Keratinocyte (primary cell): ENCODE results near the gene TOX2. TPM values are rescaled to one million over a fixed set of nuclear protein-coding genes. Genes with fewer than 3 reads are reported as not detected.

Experiments used
- DNase-seq: peaks from one replicate; pipeline ENCODE4 v3.0.0-alpha.2; 2011; ENCODE audit warnings: low read depth, missing footprints, low spot score
- FAIRE-seq: peaks from 2 replicates; lab custom pipeline; 2011; peaks lifted over from hg19 to GRCh38; lab: Jason Lieb, UNC
- H2AFZ ChIP-seq: 2 replicates; pipeline ENCODE4 v1.6.0; 2012; ENCODE audit warnings: low read length, control low read depth, inconsistent platforms; ENCODE audit not compliant: control insufficient read depth
- H3K27ac ChIP-seq: 2 replicates; pipeline ENCODE4 v1.5.1; 2011; ENCODE audit warnings: low read length; ENCODE audit not compliant: control insufficient read depth, insufficient read depth
- H3K27me3 ChIP-seq: 3 replicates; pipeline ENCODE4 v1.6.0; 2011; ENCODE audit warnings: low read length; ENCODE audit not compliant: control insufficient read depth, insufficient read depth; ENCODE audit errors: extremely low read depth
- H3K36me3 ChIP-seq, 2 experiments: 2 replicates in 1 of 2; 3 replicates in 1 of 2; pipeline ENCODE4 v1.5.1; 2011; ENCODE audit warnings: low read length in 2 of 2, mild to moderate bottlenecking in 1 of 2; ENCODE audit not compliant: control insufficient read depth in 2 of 2, insufficient read depth in 2 of 2; ENCODE audit errors: extremely low read depth in 1 of 2
- H3K4me1 ChIP-seq: 3 replicates; pipeline ENCODE4 v1.5.1; 2011; ENCODE audit warnings: low read length; ENCODE audit not compliant: control insufficient read depth, insufficient read depth; ENCODE audit errors: extremely low read depth
- H3K4me2 ChIP-seq: 3 replicates; pipeline ENCODE4 v1.6.0; 2011; ENCODE audit warnings: low read depth, low read length; ENCODE audit not compliant: control insufficient read depth, insufficient read depth; ENCODE audit errors: extremely low read depth
- H3K4me3 ChIP-seq, 3 experiments: fragments of 200-600 bp in 1 of 3; sonication (generic) in 1 of 3; 2 replicates in 2 of 3; 3 replicates in 1 of 3; pipeline ENCODE4 v1.5.1; 2011 to 2016; ENCODE audit warnings: low read length in 3 of 3, mild to moderate bottlenecking in 3 of 3, control low read depth in 2 of 3, inconsistent platforms in 1 of 3, low read depth in 1 of 3, mixed read lengths in 1 of 3, mixed run types in 1 of 3, moderate library complexity in 1 of 3; ENCODE audit not compliant: control insufficient read depth in 2 of 3, insufficient read depth in 2 of 3; ENCODE audit errors: extremely low read depth in 1 of 3
- H3K79me2 ChIP-seq: 2 replicates; pipeline ENCODE4 v1.6.0; 2012; ENCODE audit warnings: low read length; ENCODE audit not compliant: control insufficient read depth, insufficient read depth
- H3K9ac ChIP-seq: 3 replicates; pipeline ENCODE4 v1.6.0; 2011; ENCODE audit warnings: low read length; ENCODE audit not compliant: control insufficient read depth, insufficient read depth; ENCODE audit errors: extremely low read depth
- H3K9me1 ChIP-seq: 3 replicates; pipeline ENCODE4 v1.6.0; 2011; ENCODE audit warnings: low read length; ENCODE audit not compliant: control insufficient read depth, insufficient read depth; ENCODE audit errors: extremely low read depth
- H3K9me3 ChIP-seq: 2 replicates; pipeline ENCODE4 v1.5.1; 2012; ENCODE audit warnings: low read depth, low read length; ENCODE audit not compliant: control insufficient read depth
- H4K20me1 ChIP-seq: 3 replicates; pipeline ENCODE4 v1.6.0; 2011; ENCODE audit warnings: low read length; ENCODE audit not compliant: control insufficient read depth, insufficient read depth; ENCODE audit errors: extremely low read depth
- CTCF ChIP-seq, 3 experiments: IDR thresholded peaks in 1 of 3; conservative IDR thresholded peaks in 1 of 3; optimal IDR thresholded peaks in 1 of 3; 2 replicates in 2 of 3; 3 replicates in 1 of 3; pipeline versions ENCODE3 to v1.5.1; 2011; ENCODE audit warnings: low read length in 3 of 3, mild to moderate bottlenecking in 3 of 3, moderate library complexity in 2 of 3, control low read depth in 1 of 3, inconsistent platforms in 1 of 3; ENCODE audit not compliant: insufficient read depth in 2 of 3; ENCODE audit errors: extremely low read depth in 1 of 3
- EZH2 ChIP-seq: IDR thresholded peaks from one replicate; pipeline ENCODE4 v1.6.1; 2012; ENCODE audit warnings: inconsistent platforms, mild to moderate bottlenecking, low read length, moderate library complexity
- dilution Hi-C: fragments of 300-500 bp; cut with MboI; formaldehyde crosslinking; loops from one replicate; pipeline ENCODE4 v1.7.0; 2020; ENCODE audit warnings: low sequenced_read_pairs; ENCODE audit not compliant: extremely low pct_ligation_motif_present
- polyA plus RNA-seq, 5 experiments: library from polyadenylated mRNA; depleted of rRNA in 3 of 5; stranded (reverse) in 3 of 5; stranded (forward) in 1 of 5; unstranded in 1 of 5; fragments of >200 nt; gene quantifications; 1 replicate in 1 of 5; 2 replicates in 3 of 5; 3 replicates in 1 of 5; pipeline versions ENCODE4 v1.2.1 to v1.2.3, GENCODE V29; 2011 to 2012; ENCODE audit warnings: missing spikeins in 2 of 5, low read depth in 1 of 5, low replicate concordance in 1 of 5

The TOX2 gene
- polyA plus RNA-seq, 1 donor (not counting 4 experiments of a cell fraction or from before 2014, with no cell fraction given): 0.20 TPM

DNA sequence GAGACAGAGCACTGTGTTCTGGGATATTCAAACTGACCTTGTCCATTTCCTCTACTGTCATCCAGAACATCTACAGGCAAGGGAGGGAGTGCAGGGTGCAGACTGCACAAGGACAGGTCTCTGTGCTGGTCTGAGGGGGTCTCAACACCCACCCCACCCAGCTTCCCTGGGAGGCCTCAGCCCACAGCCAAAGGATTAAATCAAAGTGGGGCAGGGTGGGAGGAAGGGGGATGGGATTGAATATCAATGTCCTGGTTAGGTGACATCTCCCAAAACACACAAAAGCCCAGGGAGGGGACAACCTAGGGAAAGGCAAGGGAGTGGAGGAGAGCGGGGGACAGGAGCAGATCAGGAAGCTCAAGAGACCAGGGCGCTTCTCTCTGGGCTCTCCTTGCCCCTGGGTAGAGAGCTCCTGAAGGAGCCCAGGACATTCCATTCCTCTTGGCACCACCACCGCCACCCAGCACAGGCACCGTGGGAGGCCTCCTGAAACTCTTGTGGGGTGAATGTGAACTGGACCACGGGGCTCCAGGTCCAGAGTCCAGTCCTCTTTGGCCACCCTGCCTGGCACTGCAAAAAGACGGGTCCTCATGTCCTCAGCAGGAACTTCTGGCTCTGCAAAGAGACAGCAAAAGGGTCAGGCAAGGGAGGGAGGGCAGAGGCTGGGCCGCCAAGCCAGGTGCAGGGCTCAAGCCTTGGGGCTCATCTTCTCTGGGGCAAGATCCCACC, 198.4 kb downstream of the TOX2 start:
- Histone ChIP-seq H2AFZ (no peak overlapping the region), H3K27ac (no peak overlapping the region), H3K79me2 (no peaks in the 10 kb centered on the region), H3K27me3 (no peaks in the 10 kb centered on the region), H4K20me1 (no peaks in the 10 kb centered on the region), H3K36me3 (no peaks in the 10 kb centered on the region), H3K4me2 (no peak overlapping the region), H3K9me3 (peaks cover 2% of the 10 kb centered on the region), H3K9me1 (no peaks in the 10 kb centered on the region), H3K4me1 (peaks cover 6% of the 10 kb centered on the region), H3K4me3 (no peak overlapping the region), H3K9ac (no peak overlapping the region)
- dilution Hi-C loops: no loop called here
- no peak for FAIRE-seq
- TF ChIP-seq EZH2 (no peak), CTCF (optimal IDR thresholded peaks at IDR 0.05 in 1 of 3, IDR thresholded peaks at IDR 0.05 in 1 of 3, conservative IDR thresholded peaks at IDR 0.05 in 1 of 3; ENCODE audit: extremely low read depth in 1 of 3, insufficient read depth in 2 of 3, low read length in 3 of 3) (no peak)
- no peak for DNase-seq

DNA sequence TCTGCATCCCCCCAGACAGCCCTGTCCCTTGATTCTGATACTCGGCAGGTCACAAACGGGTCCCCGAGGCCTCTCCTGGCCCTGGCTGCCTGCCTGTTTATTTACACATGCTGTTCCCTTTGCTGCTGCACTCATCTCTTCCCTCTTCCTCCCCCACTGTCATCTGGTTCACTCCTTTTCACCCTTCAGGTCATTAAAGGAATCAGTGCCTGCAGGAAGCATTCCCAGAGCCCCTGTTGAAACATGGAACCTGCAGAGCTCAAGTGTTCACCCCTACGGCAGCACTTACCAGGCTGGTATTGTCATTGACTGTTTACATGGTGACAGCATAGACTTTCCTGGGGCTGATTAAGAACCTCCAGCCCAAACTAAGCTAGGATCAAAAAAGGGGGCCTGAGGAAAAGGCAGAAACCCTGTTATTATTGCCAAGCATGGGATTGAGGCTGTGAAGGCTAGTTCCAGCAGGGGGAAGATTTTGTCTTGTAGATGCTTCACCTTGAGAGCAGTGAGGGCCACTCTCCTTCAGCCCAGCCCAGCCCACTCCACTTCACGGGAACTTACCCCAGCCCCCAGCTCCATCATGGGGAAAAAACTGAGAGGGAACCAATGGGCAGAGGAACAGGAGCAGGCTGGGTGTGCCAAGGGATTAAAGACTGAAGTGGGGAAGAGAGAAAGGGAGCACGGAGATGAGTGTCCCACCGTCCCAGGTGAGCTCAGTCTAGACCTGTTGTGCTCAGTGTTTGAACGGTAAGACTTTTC, 199.1 kb downstream of the TOX2 start:
- H3K27ac ChIP-seq: no peak overlapping the region
- H3K36me3 ChIP-seq: no peaks in the 10 kb centered on the region
- H3K79me2 ChIP-seq: no peaks in the 10 kb centered on the region
- no peak overlapping the region for H3K9ac ChIP-seq
- DNase-seq (no peak), FAIRE-seq (no peak)
- dilution Hi-C loops: no loop called here
- H3K4me2 ChIP-seq: no peak overlapping the region
- no peaks in the 10 kb centered on the region for H4K20me1 ChIP-seq
- peaks cover 6% of the 10 kb centered on the region for H3K4me1 ChIP-seq
- no peak overlapping the region for H3K4me3 ChIP-seq
- H3K27me3 ChIP-seq: no peaks in the 10 kb centered on the region
- no peak for TF ChIP-seq EZH2
- TF ChIP-seq CTCF (optimal IDR thresholded peaks at IDR 0.05 in 1 of 3, IDR thresholded peaks at IDR 0.05 in 1 of 3, conservative IDR thresholded peaks at IDR 0.05 in 1 of 3; ENCODE audit: extremely low read depth in 1 of 3, insufficient read depth in 2 of 3, low read length in 3 of 3): no peak
- H3K9me3 ChIP-seq: no peaks in the 10 kb centered on the region
- no peak overlapping the region for H2AFZ ChIP-seq
- H3K9me1 ChIP-seq: no peaks in the 10 kb centered on the region
